Fibroblast of lung (primary cell): ENCODE measurements around the gene PSME3IP1. TPM values are rescaled to one million over a fixed set of nuclear protein-coding genes. Genes with fewer than 3 reads are reported as not detected.

Experiments
- DNase-seq, 2 donors: peaks; one replicate each; pipeline versions ENCODE4 v3.0.0 to v3.0.0-alpha.2; 2010; ENCODE audit warnings: low read depth in 2 of 2
- H2AFZ ChIP-seq: 2 replicates; pipeline ENCODE4 v1.5.1; 2012; ENCODE audit warnings: low read length, control low read depth, inconsistent platforms
- H3K27ac ChIP-seq: 2 replicates; pipeline ENCODE4 v1.5.1; 2011; ENCODE audit warnings: low read length, control low read depth; ENCODE audit not compliant: insufficient read depth
- H3K27me3 ChIP-seq: 2 replicates; pipeline ENCODE4 v1.5.1; 2011; ENCODE audit warnings: mild to moderate bottlenecking, low read length; ENCODE audit not compliant: control insufficient read depth, insufficient read depth
- H3K36me3 ChIP-seq: 2 replicates; pipeline ENCODE4 v1.5.1; 2011; ENCODE audit warnings: low read length; ENCODE audit not compliant: control insufficient read depth, insufficient read depth
- H3K4me1 ChIP-seq: 2 replicates; pipeline ENCODE4 v1.5.1; 2011; ENCODE audit warnings: low read length; ENCODE audit not compliant: control insufficient read depth, insufficient read depth; ENCODE audit errors: extremely low read depth
- H3K4me2 ChIP-seq: 2 replicates; pipeline ENCODE4 v1.5.1; 2011; ENCODE audit warnings: low read length, control low read depth; ENCODE audit not compliant: insufficient read depth; ENCODE audit errors: extremely low read depth
- H3K4me3 ChIP-seq, 4 experiments: fragments of 200-600 bp in 1 of 4; sonication (generic) in 1 of 4; replicated peaks in 1 of 4; 2 replicates each; pipeline ENCODE4 v1.5.1; 2011 to 2016; ENCODE audit warnings: low read length in 4 of 4, low read depth in 3 of 4, mild to moderate bottlenecking in 3 of 4, control low read depth in 2 of 4, inconsistent platforms in 1 of 4, mixed read lengths in 1 of 4; ENCODE audit not compliant: insufficient read depth in 1 of 4; ENCODE audit errors: control extremely low read depth in 1 of 4
- H3K79me2 ChIP-seq: 2 replicates; pipeline ENCODE4 v1.5.1; 2012; ENCODE audit warnings: mild to moderate bottlenecking, low read length, inconsistent platforms; ENCODE audit not compliant: control insufficient read depth, insufficient read depth
- H3K9ac ChIP-seq: 2 replicates; pipeline ENCODE4 v1.5.1; 2011; ENCODE audit warnings: mild to moderate bottlenecking, low read length, control low read depth; ENCODE audit not compliant: insufficient read depth
- H3K9me3 ChIP-seq: 2 replicates; pipeline ENCODE4 v1.5.1; 2012; ENCODE audit warnings: low read depth, low read length; ENCODE audit not compliant: control insufficient read depth, insufficient read depth
- H4K20me1 ChIP-seq: 2 replicates; pipeline ENCODE4 v1.5.1; 2011; ENCODE audit warnings: low read length; ENCODE audit not compliant: control insufficient read depth, insufficient read depth; ENCODE audit errors: extremely low read depth
- EZH2 ChIP-seq: IDR thresholded peaks from 2 replicates; pipeline ENCODE4 v1.5.1; 2012; ENCODE audit warnings: low read length, control low read depth, mild to moderate bottlenecking; ENCODE audit errors: missing control alignments
- polyA plus RNA-seq, 2 donors: library from polyadenylated mRNA; depleted of rRNA in 1 of 2; stranded (reverse) in 1 of 2; unstranded in 1 of 2; fragments of >200 nt; gene quantifications; 2 replicates each; pipeline ENCODE4 v1.2.1, GENCODE V29; 2011 to 2012; ENCODE audit warnings: missing spikeins in 1 of 2
- total RNA-seq: library from RNA; depleted of rRNA; stranded (reverse); fragments of >200 nt; gene quantifications from 2 replicates; pipeline ENCODE4 v1.2.1, GENCODE V29; 2014
- TF ChIP-seq, protein P1 (sequence below), 2 donors: IDR thresholded peaks in 1 of 2; conservative IDR thresholded peaks in 1 of 2; 1 replicate in 1 of 2; 2 replicates in 1 of 2; pipeline ENCODE4 v1.5.1; 2011 to 2012; ENCODE audit warnings: low read length in 2 of 2, control low read depth in 1 of 2, inconsistent platforms in 1 of 2, low read depth in 1 of 2, mild to moderate bottlenecking in 1 of 2

Gene PSME3IP1
- total and polyA plus RNA-seq, 2 donors (not counting 1 experiment from before 2014, with no cell fraction given): 55.5 to 64.6 TPM

GRCh38 chr16:57105184-57105583 is 80.7 kb downstream of the PSME3IP1 start:
- no peak overlapping the region for H3K4me3 ChIP-seq
- no peaks in the 10 kb centered on the region for H4K20me1 ChIP-seq
- H3K27ac ChIP-seq: no peak overlapping the region
- H3K9me3 ChIP-seq: no peaks in the 10 kb centered on the region
- no peak overlapping the region for H3K9ac ChIP-seq
- no peaks in the 10 kb centered on the region for H3K79me2 ChIP-seq
- H3K4me2 ChIP-seq: no peak overlapping the region
- H3K4me1 ChIP-seq: peaks cover 2% of the 10 kb centered on the region
- H3K27me3 ChIP-seq: no peaks in the 10 kb centered on the region
- TF ChIP-seq, protein P1, sequence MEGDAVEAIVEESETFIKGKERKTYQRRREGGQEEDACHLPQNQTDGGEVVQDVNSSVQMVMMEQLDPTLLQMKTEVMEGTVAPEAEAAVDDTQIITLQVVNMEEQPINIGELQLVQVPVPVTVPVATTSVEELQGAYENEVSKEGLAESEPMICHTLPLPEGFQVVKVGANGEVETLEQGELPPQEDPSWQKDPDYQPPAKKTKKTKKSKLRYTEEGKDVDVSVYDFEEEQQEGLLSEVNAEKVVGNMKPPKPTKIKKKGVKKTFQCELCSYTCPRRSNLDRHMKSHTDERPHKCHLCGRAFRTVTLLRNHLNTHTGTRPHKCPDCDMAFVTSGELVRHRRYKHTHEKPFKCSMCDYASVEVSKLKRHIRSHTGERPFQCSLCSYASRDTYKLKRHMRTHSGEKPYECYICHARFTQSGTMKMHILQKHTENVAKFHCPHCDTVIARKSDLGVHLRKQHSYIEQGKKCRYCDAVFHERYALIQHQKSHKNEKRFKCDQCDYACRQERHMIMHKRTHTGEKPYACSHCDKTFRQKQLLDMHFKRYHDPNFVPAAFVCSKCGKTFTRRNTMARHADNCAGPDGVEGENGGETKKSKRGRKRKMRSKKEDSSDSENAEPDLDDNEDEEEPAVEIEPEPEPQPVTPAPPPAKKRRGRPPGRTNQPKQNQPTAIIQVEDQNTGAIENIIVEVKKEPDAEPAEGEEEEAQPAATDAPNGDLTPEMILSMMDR (conservative IDR thresholded peaks at IDR 0.05 in 1 of 2, IDR thresholded peaks at IDR 0.05 in 1 of 2; ENCODE audit: low read depth in 1 of 2, low read length in 2 of 2): no peak
- TF ChIP-seq EZH2: no peak
- DNase-seq: no peak
- no peak overlapping the region for H2AFZ ChIP-seq
- no peaks in the 10 kb centered on the region for H3K36me3 ChIP-seq

DNA sequence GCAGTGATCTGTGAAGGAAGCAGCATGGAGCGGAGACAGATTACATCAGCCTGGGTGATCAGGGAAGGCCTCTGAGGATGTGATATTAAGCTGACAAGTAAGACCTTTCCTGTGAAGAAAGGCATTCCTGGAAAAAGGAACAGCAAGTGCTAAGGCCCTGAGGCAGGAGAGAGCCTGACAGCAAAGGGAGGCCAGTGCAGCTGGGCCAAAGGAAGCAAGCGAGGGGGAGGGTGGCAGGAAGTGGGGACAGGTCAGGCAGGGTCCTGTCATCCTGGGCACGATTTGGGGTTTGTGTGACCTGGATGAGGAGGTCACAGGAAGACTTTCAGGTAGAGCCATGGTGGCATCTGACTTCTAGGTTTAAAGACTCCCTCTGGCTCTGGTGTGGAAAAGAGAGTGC is 81.1 kb downstream of the PSME3IP1 start:
- Histone ChIP-seq H3K27me3 (no peaks in the 10 kb centered on the region), H3K4me3 (no peak overlapping the region), H3K27ac (no peak overlapping the region), H2AFZ (no peak overlapping the region), H3K79me2 (no peaks in the 10 kb centered on the region), H3K9me3 (no peaks in the 10 kb centered on the region), H3K4me1 (peaks cover 2% of the 10 kb centered on the region), H4K20me1 (no peaks in the 10 kb centered on the region), H3K36me3 (no peaks in the 10 kb centered on the region), H3K4me2 (no peak overlapping the region), H3K9ac (no peak overlapping the region)
- DNase-seq: no peak
- no peak for TF ChIP-seq EZH2
- TF ChIP-seq, protein P1 (conservative IDR thresholded peaks at IDR 0.05 in 1 of 2, IDR thresholded peaks at IDR 0.05 in 1 of 2; ENCODE audit: low read depth in 1 of 2, low read length in 2 of 2): no peak

GRCh38 chr16:57102888-57103851 is 82.7 kb downstream of the PSME3IP1 start:
- no peak overlapping the region for H2AFZ ChIP-seq
- no peaks in the 10 kb centered on the region for H3K79me2 ChIP-seq
- no peak for DNase-seq
- peaks cover 2% of the 10 kb centered on the region for H3K4me1 ChIP-seq
- no peaks in the 10 kb centered on the region for H3K9me3 ChIP-seq
- no peak overlapping the region for H3K27ac ChIP-seq
- no peaks in the 10 kb centered on the region for H3K36me3 ChIP-seq
- H3K4me2 ChIP-seq: no peak overlapping the region
- H3K4me3 ChIP-seq: no peak overlapping the region
- TF ChIP-seq, protein P1 (conservative IDR thresholded peaks at IDR 0.05 in 1 of 2, IDR thresholded peaks at IDR 0.05 in 1 of 2; ENCODE audit: low read depth in 1 of 2, low read length in 2 of 2): no peak
- TF ChIP-seq EZH2: no peak
- no peaks in the 10 kb centered on the region for H3K27me3 ChIP-seq
- no peak overlapping the region for H3K9ac ChIP-seq
- no peaks in the 10 kb centered on the region for H4K20me1 ChIP-seq

Other genes starting within 250 kb of the PSME3IP1 start
- not detected in 2 replicates for gene CETP, start 224.1 kb downstream of the PSME3IP1 start, total RNA-seq
- 0.06 TPM in 1 of 2 replicates, not detected in the other for gene CETP, start 224.1 kb downstream of the PSME3IP1 start, polyA plus RNA-seq
- gene NLRC5, start 196.5 kb downstream of the PSME3IP1 start, total RNA-seq: 23.6 and 43.6 TPM in 2 replicates
- gene NLRC5, start 196.5 kb downstream of the PSME3IP1 start, polyA plus RNA-seq: 18.8 and 22.2 TPM in 2 replicates
- gene CPNE2, start 93.5 kb downstream of the PSME3IP1 start, total RNA-seq: 14.6 and 20.5 TPM in 2 replicates
- 39.6 and 42.0 TPM in 2 replicates for gene CPNE2, start 93.5 kb downstream of the PSME3IP1 start, polyA plus RNA-seq
- gene RSPRY1, start 290 bp upstream of the PSME3IP1 start, total RNA-seq: 33.4 and 51.9 TPM in 2 replicates
- 36.4 and 36.5 TPM in 2 replicates for gene RSPRY1, start 290 bp upstream of the PSME3IP1 start, polyA plus RNA-seq
- gene ARL2BP, start 59.2 kb upstream of the PSME3IP1 start, total RNA-seq: 53.2 and 65.7 TPM in 2 replicates
- 149 and 173 TPM in 2 replicates for gene ARL2BP, start 59.2 kb upstream of the PSME3IP1 start, polyA plus RNA-seq
- gene PLLP, start 98.6 kb upstream of the PSME3IP1 start, total RNA-seq: not detected in 2 replicates
- gene PLLP, start 98.6 kb upstream of the PSME3IP1 start, polyA plus RNA-seq: 0.02 and 0.05 TPM in 2 replicates
- not detected in 2 replicates for gene CCL22, start 172.7 kb upstream of the PSME3IP1 start, total RNA-seq
- not detected in 2 replicates for gene CCL22, start 172.7 kb upstream of the PSME3IP1 start, polyA plus RNA-seq
- under 0.01 TPM in 1 of 2 replicates, not detected in the other for gene CX3CL1, start 186.5 kb upstream of the PSME3IP1 start, total RNA-seq
- 0.46 TPM in 1 of 2 replicates, not detected in the other for gene CX3CL1, start 186.5 kb upstream of the PSME3IP1 start, polyA plus RNA-seq
- not detected in 2 replicates for gene CCL17, start 218.7 kb upstream of the PSME3IP1 start, total RNA-seq
- gene CCL17, start 218.7 kb upstream of the PSME3IP1 start, polyA plus RNA-seq: not detected in 2 replicates